Measurements from ENCODE around the gene TRIL.
A peak's percentile ranks its signal among the peaks of the same experiment; 100 is the strongest.

The TRIL gene

GRCh38 chr7:28961972-28962371 is 3.8 kb upstream of the TRIL start:
- Histone ChIP-seq H3K79me2 (ENCODE audit: control insufficient read depth, insufficient read depth, low read length) (no peaks in the 10 kb centered on the region), H4K8ac (ENCODE audit: low read depth, low read length) (no peak overlapping the region), H4K5ac (ENCODE audit: low read length) (no peak overlapping the region), H3K4me2 (ENCODE audit: low read length) (no peak overlapping the region), H3K4ac (ENCODE audit: low read depth, low read length) (no peak overlapping the region), H3K56ac (ENCODE audit: low read length) (no peak overlapping the region), H3K27ac (ENCODE audit: low read depth, low read length) (no peak overlapping the region), H3K4me3 (ENCODE audit: low read length) (no peak overlapping the region), H3K27me3 (ENCODE audit: insufficient read depth, low read length, poor library complexity) (peaks cover 8% of the 10 kb centered on the region), H2AK5ac (ENCODE audit: low read length) (no peak overlapping the region), H3K18ac (ENCODE audit: low read length) (no peak overlapping the region), H3K36me3 (ENCODE audit: control insufficient read depth, insufficient read depth, low read length) (no peaks in the 10 kb centered on the region), H3K9ac (ENCODE audit: low read length) (no peak overlapping the region), H3K23ac (ENCODE audit: low read length) (no peak overlapping the region), H2BK120ac (ENCODE audit: low read depth, low read length) (no peak overlapping the region), H3K79me1 (ENCODE audit: low read length) (no peaks in the 10 kb centered on the region), H2BK15ac (replicated peaks; ENCODE audit: low read depth) (no peak overlapping the region), H2BK5ac (ENCODE audit: low read length) (no peak overlapping the region), H3K4me1 (ENCODE audit: control insufficient read depth, low read depth, low read length) (peaks cover 3% of the 10 kb centered on the region)
- WGBS (ENCODE audit: extremely low coverage, insufficient coverage, low lambda C conversion rate), result no CpG with 5 or more reads among the region's 5 CpGs
- DNase-seq, result peak; percentile 54

GRCh38 chr7:28960071-28960840 is 2.1 kb upstream of the TRIL start:
- DNase-seq, result no peak
- no peaks in the 10 kb centered on the region for H3K79me2 ChIP-seq (ENCODE audit: control insufficient read depth, insufficient read depth, low read length)
- no peak overlapping the region for H3K27ac ChIP-seq (ENCODE audit: low read depth, low read length)
- no peaks in the 10 kb centered on the region for H3K36me3 ChIP-seq (ENCODE audit: control insufficient read depth, insufficient read depth, low read length)
- no peak overlapping the region for H3K23ac ChIP-seq (ENCODE audit: low read length)
- no peak overlapping the region for H3K56ac ChIP-seq (ENCODE audit: low read length)
- H3K4me2 ChIP-seq (ENCODE audit: low read length), result no peak overlapping the region
- H3K79me1 ChIP-seq (ENCODE audit: low read length), result no peaks in the 10 kb centered on the region
- H2BK15ac ChIP-seq (replicated peaks; ENCODE audit: low read depth), result no peak overlapping the region
- no peak overlapping the region for H2AK5ac ChIP-seq (ENCODE audit: low read length)
- H3K4me3 ChIP-seq (ENCODE audit: low read length), result no peak overlapping the region
- H3K4me1 ChIP-seq (ENCODE audit: control insufficient read depth, low read depth, low read length), result peaks cover 3% of the 10 kb centered on the region
- no CpG with 5 or more reads among the region's 7 CpGs for WGBS (ENCODE audit: extremely low coverage, insufficient coverage, low lambda C conversion rate)
- no peak overlapping the region for H3K4ac ChIP-seq (ENCODE audit: low read depth, low read length)
- no peak overlapping the region for H3K18ac ChIP-seq (ENCODE audit: low read length)
- no peak overlapping the region for H2BK5ac ChIP-seq (ENCODE audit: low read length)
- H2BK120ac ChIP-seq (ENCODE audit: low read depth, low read length), result no peak overlapping the region
- H3K27me3 ChIP-seq (ENCODE audit: insufficient read depth, low read length, poor library complexity), result peaks cover 8% of the 10 kb centered on the region
- H4K8ac ChIP-seq (ENCODE audit: low read depth, low read length), result no peak overlapping the region
- H4K5ac ChIP-seq (ENCODE audit: low read length), result no peak overlapping the region
- no peak overlapping the region for H3K9ac ChIP-seq (ENCODE audit: low read length)

GRCh38 chr7:28958980-28959347 is 834 bp upstream of the TRIL start:
- H3K4ac ChIP-seq (ENCODE audit: low read depth, low read length), result no peak overlapping the region
- no peak overlapping the region for H3K18ac ChIP-seq (ENCODE audit: low read length)
- H3K23ac ChIP-seq (ENCODE audit: low read length), result no peak overlapping the region
- peaks cover 3% of the 10 kb centered on the region for H3K4me1 ChIP-seq (ENCODE audit: control insufficient read depth, low read depth, low read length)
- no peak overlapping the region for H3K9ac ChIP-seq (ENCODE audit: low read length)
- no peaks in the 10 kb centered on the region for H3K79me1 ChIP-seq (ENCODE audit: low read length)
- H3K79me2 ChIP-seq (ENCODE audit: control insufficient read depth, insufficient read depth, low read length), result no peaks in the 10 kb centered on the region
- H3K56ac ChIP-seq (ENCODE audit: low read length), result peak overlapping the region; percentile 12
- H3K36me3 ChIP-seq (ENCODE audit: control insufficient read depth, insufficient read depth, low read length), result no peaks in the 10 kb centered on the region
- no peak for DNase-seq
- H3K27ac ChIP-seq (ENCODE audit: low read depth, low read length), result no peak overlapping the region
- no peak overlapping the region for H2BK15ac ChIP-seq (replicated peaks; ENCODE audit: low read depth)
- H4K8ac ChIP-seq (ENCODE audit: low read depth, low read length), result no peak overlapping the region
- no CpG with 5 or more reads among the region's 6 CpGs for WGBS (ENCODE audit: extremely low coverage, insufficient coverage, low lambda C conversion rate)
- H3K4me3 ChIP-seq (ENCODE audit: low read length), result no peak overlapping the region
- H2BK5ac ChIP-seq (ENCODE audit: low read length), result no peak overlapping the region
- H3K4me2 ChIP-seq (ENCODE audit: low read length), result peak overlapping the region; percentile 89
- peaks cover 8% of the 10 kb centered on the region for H3K27me3 ChIP-seq (ENCODE audit: insufficient read depth, low read length, poor library complexity)
- H2BK120ac ChIP-seq (ENCODE audit: low read depth, low read length), result no peak overlapping the region
- no peak overlapping the region for H2AK5ac ChIP-seq (ENCODE audit: low read length)
- H4K5ac ChIP-seq (ENCODE audit: low read length), result no peak overlapping the region

GRCh38 chr7:28957751-28958234 is 337 bp downstream of the TRIL start:
- no peak overlapping the region for H3K23ac ChIP-seq (ENCODE audit: low read length)
- no peak overlapping the region for H3K4me3 ChIP-seq (ENCODE audit: low read length)
- no peak overlapping the region for H2BK120ac ChIP-seq (ENCODE audit: low read depth, low read length)
- H3K4ac ChIP-seq (ENCODE audit: low read depth, low read length), result no peak overlapping the region
- no peak overlapping the region for H2AK5ac ChIP-seq (ENCODE audit: low read length)
- DNase-seq, result peak; percentile 58
- no peaks in the 10 kb centered on the region for H3K36me3 ChIP-seq (ENCODE audit: control insufficient read depth, insufficient read depth, low read length)
- H2BK5ac ChIP-seq (ENCODE audit: low read length), result no peak overlapping the region
- peak overlapping the region; percentile 57 for H3K9ac ChIP-seq (ENCODE audit: low read length)
- H3K4me2 ChIP-seq (ENCODE audit: low read length), result peak overlapping the region; percentile 89
- no CpG with 5 or more reads among the region's 47 CpGs for WGBS (ENCODE audit: extremely low coverage, insufficient coverage, low lambda C conversion rate)
- H3K56ac ChIP-seq (ENCODE audit: low read length), result peak overlapping the region; percentile 82
- no peak overlapping the region for H3K27ac ChIP-seq (ENCODE audit: low read depth, low read length)
- no peak overlapping the region for H2BK15ac ChIP-seq (replicated peaks; ENCODE audit: low read depth)
- H4K5ac ChIP-seq (ENCODE audit: low read length), result no peak overlapping the region
- no peaks in the 10 kb centered on the region for H3K79me2 ChIP-seq (ENCODE audit: control insufficient read depth, insufficient read depth, low read length)
- peak overlapping the region; percentile 1 for H3K18ac ChIP-seq (ENCODE audit: low read length)
- H3K27me3 ChIP-seq (ENCODE audit: insufficient read depth, low read length, poor library complexity), result peaks cover 8% of the 10 kb centered on the region
- H3K79me1 ChIP-seq (ENCODE audit: low read length), result no peaks in the 10 kb centered on the region
- H4K8ac ChIP-seq (ENCODE audit: low read depth, low read length), result no peak overlapping the region
- peaks cover 3% of the 10 kb centered on the region for H3K4me1 ChIP-seq (ENCODE audit: control insufficient read depth, low read depth, low read length)

GRCh38 chr7:28957064-28957750 is 923 bp downstream of the TRIL start:
- WGBS (ENCODE audit: extremely low coverage, insufficient coverage, low lambda C conversion rate), result no CpG with 5 or more reads among the region's 59 CpGs

More at GRCh38 chr7:28957064-28957750, 923 bp downstream of the TRIL start:
- peak overlapping the region; percentile 89 for H3K4me2 ChIP-seq (ENCODE audit: low read length)
- peak; percentile 65 for DNase-seq
- peak overlapping the region; percentile 82 for H3K56ac ChIP-seq (ENCODE audit: low read length)
- peaks cover 8% of the 10 kb centered on the region for H3K27me3 ChIP-seq (ENCODE audit: insufficient read depth, low read length, poor library complexity)
- no peaks in the 10 kb centered on the region for H3K79me2 ChIP-seq (ENCODE audit: control insufficient read depth, insufficient read depth, low read length)
- peak overlapping the region; percentile 45 for H3K23ac ChIP-seq (ENCODE audit: low read length)
- H2AK5ac ChIP-seq (ENCODE audit: low read length), result no peak overlapping the region
- no peak overlapping the region for H2BK5ac ChIP-seq (ENCODE audit: low read length)
- H4K8ac ChIP-seq (ENCODE audit: low read depth, low read length), result no peak overlapping the region
- no peak overlapping the region for H3K18ac ChIP-seq (ENCODE audit: low read length)
- no peak overlapping the region for H4K5ac ChIP-seq (ENCODE audit: low read length)
- peaks cover 1% of the 10 kb centered on the region for H3K4me1 ChIP-seq (ENCODE audit: control insufficient read depth, low read depth, low read length)
- H3K4me3 ChIP-seq (ENCODE audit: low read length), result no peak overlapping the region
- no peaks in the 10 kb centered on the region for H3K36me3 ChIP-seq (ENCODE audit: control insufficient read depth, insufficient read depth, low read length)
- no peak overlapping the region for H3K4ac ChIP-seq (ENCODE audit: low read depth, low read length)
- H3K27ac ChIP-seq (ENCODE audit: low read depth, low read length), result no peak overlapping the region
- no peaks in the 10 kb centered on the region for H3K79me1 ChIP-seq (ENCODE audit: low read length)
- peak overlapping the region; percentile 26 for H3K9ac ChIP-seq (ENCODE audit: low read length)
- no peak overlapping the region for H2BK120ac ChIP-seq (ENCODE audit: low read depth, low read length)
- no peak overlapping the region for H2BK15ac ChIP-seq (replicated peaks; ENCODE audit: low read depth)

Measured in mesendoderm (in vitro differentiated cells).